HG03025 (cell line): ENCODE data around the gene RAD51B.
"Not testable (repeated sequence)": the region's sequence is repeated elsewhere in the genome, so short reads cannot be mapped to it uniquely, and the experiment has no call there.

ENCODE experiments used
- ATAC-seq: cut with Tn5 transposase; IDR thresholded peaks from one replicate; pipeline ENCODE4 v1.9.1; 2021; ENCODE audit warnings: mild to moderate bottlenecking, moderate library complexity; ENCODE audit not compliant: unreplicated experiment, low FRiP score

Gene RAD51B

DNA sequence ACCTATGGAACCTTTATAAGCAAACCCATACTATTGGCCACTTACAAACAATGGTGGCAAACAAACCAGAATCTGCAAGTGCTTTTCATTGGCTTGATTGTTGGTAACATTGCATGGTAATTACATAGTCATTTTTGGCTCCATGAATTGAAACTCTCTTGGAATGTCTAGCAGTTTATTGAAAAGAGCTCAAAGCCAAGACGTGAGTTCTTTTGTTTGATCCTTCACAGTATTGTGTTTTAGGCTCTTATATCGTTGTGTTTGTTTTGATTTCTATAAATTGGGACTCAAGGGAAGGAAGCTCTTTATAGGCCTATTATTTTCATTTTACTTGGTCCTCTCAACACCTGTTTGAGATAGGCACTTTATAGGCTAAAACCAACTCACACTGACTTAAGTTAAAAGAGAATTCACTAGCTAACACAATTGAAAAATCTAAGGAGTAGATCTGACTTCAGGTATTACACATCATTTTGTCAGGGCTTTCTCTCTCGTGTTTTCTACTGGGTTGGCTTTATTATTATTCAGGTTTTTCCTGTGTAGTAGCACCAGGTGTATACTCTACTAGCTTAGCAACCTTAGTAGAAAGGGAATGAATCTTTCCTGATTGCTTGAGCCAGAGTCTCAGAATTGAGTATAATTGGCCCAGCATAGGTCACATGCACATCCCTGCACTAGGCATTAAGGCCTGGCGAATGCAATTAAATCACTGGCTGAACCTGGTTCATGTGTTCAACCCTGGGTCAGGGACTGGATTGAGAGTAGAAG is 341.4 kb downstream of the RAD51B start:
- ATAC-seq = no peak

DNA sequence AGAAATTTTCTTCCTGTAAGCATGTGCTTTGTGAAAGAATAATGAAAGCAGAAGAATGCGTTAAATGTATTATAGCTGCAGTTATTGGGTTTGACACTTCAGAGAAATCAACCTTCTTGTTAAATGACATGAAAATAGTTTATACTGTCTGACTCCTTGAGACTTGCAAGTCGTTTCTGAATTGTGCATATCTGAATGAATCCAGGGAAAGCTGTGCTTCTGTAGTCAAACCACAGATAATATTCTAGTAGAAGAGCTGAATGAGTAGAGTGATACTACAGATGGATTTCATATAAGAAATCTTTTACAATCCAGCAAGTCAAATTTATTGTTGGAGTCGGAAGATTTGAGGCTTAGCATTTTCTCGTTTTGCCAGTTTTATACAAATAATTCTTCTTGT is 343.3 kb downstream of the RAD51B start:
- ATAC-seq = no peak

DNA sequence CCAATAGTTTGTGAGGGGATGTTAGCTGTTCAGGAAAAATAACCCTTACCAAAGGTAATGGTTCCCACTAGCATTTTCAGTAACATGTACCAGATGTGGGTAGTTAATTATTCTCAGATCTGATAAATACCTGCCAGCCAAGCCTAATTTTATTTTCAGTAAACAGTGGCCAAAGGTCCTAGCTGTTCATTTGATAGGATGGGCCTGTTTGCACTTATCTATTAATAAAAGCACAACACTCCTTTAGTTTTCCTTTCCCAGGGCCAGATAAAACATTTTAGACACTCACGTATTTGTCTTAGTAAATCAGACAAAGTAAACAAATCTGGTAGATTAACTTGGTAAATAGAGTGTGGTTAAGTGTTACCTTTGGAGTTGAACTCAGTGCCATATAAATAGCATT is 345.1 kb downstream of the RAD51B start:
- no peak for ATAC-seq

DNA sequence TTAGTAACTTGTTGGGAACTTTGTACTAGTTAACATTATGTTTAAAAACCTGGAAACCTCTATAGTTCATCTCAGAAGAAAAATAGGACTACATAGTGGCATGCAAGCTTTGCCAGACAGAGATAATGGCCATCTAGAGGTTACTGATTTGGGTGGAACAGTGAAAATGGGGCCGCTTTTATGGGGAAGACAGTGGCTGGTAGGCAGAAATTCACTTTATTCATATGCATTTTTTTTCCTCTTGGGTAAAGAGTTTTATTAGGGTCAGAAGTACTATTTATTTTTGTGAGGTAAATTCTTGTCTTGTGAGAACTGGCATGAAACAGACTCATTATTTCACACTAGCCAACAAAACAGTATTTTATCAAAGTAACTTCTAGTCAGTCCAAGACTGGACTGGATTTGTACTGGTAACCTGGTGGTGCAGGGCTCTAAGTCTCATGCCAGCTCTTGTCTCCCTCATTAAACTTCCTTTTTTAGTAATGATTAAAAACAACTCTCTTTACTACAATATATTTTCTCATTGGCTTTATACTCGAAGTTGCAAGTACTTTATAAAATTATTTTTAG is 345.8 kb downstream of the RAD51B start:
- ATAC-seq = no peak

DNA sequence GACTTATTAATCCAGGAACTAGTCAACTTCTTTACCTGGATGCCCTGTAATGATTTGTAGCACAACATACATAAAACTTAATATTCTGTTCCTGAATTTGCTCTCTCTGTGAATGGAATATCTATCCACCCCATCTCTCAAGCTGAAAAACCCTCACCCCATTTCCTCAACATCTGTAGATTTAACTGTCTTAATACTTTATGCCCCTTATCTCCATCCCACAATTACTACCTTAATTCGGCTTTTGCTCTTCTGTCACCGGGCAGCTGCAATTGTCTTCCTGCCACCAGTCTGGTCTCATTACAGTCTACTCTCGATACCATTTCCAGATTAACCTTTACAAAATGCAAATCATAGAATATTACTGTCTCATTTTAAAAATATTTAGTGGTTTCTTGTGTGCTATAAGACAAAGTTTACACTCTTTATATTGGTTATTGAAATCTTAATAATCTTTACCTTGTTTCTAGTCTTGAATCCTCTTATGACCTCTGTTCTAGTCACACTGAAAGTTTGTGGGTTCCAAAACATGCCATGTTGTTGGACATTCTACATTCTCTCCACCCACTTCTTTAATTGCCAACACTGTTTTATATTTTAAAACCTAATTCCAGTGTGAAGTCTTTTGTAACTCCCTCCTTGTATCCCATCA is 347.3 kb downstream of the RAD51B start:
- no peak for ATAC-seq

DNA sequence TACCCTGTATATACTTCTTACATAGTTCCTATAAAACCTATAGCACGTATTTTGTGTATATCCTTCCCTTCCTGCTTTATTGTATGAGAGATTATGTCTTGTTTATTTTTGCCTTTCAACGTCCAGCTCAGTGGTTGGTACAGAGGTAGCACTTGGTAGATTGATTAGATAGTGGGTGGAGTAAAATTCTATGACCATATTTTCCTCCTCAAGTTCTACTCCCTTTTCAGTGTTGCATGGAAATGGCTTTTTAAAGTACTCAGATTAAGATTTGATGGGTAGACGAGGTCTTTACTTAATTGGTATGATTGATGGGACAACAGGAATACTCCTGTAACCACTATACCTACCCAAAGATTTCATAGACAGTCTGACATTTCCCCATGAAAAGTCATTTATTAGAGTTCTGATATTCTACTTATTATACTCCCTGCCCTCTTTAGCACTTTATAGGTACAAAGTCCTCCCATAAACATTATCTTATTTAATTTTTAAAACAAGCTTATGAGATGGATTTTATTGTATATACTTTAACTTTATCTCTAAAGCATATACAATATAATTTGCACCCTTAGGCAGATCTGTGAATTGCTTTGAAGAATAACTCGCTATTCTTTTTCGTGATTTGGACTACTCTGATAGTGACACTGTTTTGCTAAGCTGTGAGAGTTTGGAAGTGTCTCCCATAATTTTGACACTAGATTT is 348.0 kb downstream of the RAD51B start:
- ATAC-seq = no peak

DNA sequence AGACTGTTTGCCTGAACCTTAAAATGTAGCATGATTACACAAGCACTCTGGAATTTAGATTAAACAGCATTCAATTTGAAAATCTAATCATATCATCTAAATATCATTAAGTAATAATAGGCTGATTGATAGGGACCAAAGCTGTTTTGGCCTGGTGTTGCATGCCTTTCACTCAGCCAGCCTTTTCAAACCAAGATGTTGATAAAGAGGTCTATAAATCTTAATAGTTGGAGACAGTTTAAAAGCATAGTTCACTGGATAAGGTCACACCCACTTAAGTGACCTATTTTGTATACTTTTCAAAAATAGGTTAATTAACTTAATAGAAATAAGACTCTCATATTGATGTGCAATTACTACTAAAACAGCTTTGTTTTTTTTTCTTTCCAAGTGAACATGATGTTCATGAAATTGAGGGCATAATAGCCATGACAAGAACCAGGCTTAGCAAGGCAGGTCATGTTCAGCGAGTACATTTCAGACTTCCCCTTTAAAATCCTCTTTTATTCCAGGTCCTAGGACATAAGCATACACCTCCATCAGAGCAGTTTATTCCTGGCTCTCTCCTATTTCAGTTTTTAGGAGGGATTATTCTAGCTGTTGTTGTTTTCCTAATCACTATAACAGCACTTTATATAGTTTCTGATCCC is 349.0 kb downstream of the RAD51B start:
- ATAC-seq = no peak

DNA sequence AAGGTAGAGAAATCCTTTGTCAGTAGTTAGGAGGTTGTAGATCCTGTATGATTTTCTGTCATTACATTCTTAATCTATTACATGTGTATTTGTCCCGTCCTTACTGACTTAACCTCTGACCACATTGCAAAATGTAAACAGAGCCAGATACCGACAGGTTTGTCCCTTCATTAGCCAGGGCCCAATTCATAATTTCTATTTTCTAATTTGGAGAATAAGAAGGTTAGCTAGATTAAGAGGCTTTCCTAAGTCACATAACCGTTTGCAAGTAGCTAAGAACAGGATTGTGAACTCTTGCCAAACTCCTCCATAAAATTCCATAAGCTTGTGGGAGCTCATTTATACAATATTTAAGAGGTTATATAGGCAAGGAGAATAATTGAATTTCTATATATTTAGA is 352.6 kb downstream of the RAD51B start:
- no peak for ATAC-seq

DNA sequence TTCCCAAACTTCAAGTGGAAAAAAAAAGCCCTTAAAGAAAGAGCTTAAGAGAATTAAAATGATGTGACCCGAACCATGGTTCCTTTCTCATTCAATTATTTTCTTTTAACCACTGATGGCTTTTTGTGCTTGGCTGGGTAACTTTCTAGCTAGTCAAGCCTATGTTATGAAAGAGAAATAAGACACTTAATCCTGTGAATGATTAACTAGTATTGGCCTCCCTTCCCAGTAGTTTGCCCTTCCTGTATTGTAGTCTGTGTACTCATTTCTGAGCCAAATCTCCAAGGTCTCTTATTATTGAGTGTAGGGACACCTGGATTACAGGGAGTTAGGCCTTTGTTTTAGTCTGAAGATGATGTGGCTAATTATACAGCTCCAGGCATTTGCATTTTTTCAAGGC is 353.0 kb downstream of the RAD51B start:
- no peak for ATAC-seq

DNA sequence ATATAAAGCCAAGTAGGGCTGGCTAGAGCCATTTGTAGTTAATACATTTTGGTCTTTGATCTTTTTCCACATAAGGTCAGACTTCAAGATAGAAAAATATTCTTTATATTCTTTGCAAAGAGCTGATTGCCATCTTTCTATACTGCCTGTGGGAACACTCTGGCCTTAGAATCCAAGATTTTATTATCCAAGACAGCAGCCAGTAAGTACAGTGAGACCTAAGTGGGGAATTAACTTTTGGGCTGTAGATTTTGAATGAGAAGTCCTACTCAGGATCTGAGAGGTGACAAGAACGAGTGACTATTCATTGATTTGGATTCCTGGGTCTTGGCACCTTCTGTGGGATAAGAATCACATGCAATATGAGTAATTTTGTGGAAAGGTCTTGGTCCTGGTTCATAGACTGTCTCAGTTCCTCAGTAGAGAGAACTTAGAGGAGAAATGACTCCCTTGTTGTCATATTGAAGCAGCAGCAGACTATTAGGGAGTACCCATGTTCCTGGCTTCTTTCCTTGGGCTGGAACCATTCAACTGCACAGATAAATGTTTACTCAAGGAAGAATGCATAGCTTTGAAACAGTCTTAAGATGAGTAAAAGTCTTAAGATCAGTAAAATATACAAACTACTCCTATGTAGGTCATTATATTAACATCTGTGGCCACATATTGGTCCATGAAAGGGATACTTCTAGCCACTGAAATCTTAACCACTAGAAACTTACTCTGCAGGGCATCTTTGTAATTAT is 353.8 kb downstream of the RAD51B start:
- no peak for ATAC-seq

DNA sequence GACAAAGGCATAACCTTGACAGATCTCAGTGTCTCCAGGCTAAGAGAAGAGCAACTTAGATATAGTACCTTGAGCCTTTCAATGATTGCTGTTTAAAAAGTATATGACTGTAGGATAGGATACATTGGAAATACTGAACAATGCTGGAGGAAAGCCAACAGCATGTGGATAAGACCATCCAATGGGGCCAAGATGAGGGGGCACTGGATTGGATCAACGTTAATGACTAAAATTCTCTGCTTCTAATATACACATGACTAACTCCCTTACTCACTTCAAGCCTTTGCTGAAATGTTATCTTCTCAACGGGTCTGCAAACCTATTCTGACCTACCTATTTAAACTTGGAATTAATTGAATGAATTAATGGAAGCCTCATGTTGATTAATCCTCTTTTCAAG is 354.9 kb downstream of the RAD51B start:
- no peak for ATAC-seq

DNA sequence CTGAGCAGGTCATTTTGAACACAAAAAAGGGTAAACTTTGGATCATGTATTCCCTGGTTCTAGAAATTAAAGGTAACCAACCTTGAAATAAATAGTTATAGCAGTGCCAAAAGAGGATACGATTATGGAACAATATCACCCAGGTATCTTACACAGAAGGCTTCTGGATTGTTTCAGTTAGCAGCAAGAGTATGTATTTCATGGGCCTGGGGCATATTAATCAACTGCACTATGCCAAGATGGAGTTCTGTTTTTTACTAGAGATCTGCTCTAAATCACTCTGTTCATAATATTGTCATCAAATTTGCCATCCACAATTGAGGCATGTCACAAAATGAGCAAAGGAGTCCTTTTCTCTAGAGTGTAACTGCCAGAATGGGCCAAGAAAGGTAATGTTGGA is 357.1 kb downstream of the RAD51B start:
- ATAC-seq = no peak

DNA sequence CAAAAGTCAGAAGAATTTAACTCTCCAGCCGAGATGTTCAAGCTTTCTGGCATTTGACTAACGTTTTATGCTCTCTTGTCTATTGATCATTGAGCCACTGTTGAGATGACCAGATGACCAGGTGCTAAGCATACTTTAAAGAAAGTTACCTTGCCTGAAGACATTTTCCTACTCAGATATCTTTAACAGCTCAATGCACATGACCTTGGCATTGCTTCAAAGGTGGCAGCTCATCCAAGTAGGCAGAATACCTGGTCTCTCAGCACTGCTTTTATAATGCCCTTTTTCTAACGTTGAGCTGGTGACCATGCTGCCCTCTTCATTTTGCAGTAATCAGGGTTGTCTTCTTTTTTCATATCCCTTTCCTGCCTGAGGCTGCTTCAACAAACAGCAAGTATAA is 358.1 kb downstream of the RAD51B start:
- no peak for ATAC-seq

DNA sequence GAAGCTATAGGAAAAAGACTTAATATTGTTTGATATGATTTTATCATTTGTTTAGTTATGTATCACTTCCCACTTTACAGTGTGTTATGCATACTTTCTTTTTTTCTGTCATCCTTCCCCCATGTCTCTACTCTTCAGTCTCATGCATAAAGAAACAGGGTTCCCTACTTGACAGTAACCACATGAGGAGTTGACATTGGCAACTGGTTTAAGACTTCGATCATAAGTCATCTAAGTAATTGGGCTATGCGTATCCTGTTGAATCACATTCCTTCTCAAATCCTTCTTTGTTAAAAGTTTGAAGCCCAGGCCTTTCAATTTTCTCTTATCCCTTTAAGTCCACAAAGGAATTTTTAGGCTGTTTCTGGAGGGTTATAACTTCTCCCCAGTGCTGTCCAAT is 358.7 kb downstream of the RAD51B start:
- no peak for ATAC-seq

DNA sequence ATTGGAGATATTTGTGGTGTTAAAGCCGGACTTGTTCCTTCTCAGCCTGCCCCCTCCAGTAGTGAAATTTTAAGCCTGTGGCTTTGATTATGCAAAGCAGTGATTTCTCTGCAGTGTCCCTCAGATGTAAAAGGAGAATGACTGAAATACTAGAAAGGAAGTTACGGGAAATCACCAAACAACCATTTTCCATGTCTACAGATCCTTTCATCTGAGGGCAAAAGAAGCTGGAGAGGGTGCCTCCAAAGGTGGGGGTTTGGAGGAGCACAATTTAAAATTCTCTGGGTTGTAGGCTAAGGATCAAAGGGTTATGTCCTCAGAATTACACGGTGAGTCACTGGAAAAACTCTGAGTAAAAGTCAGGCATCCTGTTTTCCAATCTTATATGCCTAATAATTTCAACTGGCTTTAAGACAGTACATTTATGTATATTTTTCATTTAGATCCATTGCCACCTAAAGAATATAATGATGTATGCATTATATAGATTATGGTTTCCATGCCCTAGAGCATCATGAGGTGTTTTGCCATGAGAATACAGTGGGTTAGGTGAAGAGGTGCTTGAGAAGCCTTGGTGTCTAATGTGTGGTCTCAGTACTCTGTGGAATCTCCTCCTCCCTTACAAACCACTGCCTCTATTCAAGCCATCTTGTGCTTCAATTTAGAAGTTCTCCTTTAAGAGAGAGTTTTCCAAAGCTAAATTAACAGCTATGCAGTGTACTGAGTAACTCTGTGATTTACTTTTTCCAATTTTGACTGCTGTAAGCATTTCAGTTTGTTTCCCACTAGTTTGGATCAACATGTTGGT is 362.1 kb downstream of the RAD51B start:
- no peak for ATAC-seq

DNA sequence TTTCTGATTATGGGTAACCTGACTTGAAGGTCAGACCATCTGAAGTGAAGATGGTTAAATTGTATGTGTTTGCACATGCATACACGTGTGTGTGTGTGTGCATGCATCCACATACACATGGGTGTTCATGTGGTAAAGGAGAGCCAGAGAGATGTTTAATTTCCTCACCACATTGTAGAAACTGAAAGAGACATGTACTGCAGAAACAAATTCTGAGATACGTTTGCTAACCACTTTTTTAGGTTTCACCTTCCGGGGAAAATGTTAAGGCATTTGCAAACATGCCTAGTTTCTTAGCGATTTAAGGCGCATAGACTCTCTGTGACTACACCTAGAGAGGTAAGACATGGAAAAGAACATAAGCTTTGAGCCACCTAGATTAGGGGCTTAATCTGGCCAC is 362.9 kb downstream of the RAD51B start:
- no peak for ATAC-seq

DNA sequence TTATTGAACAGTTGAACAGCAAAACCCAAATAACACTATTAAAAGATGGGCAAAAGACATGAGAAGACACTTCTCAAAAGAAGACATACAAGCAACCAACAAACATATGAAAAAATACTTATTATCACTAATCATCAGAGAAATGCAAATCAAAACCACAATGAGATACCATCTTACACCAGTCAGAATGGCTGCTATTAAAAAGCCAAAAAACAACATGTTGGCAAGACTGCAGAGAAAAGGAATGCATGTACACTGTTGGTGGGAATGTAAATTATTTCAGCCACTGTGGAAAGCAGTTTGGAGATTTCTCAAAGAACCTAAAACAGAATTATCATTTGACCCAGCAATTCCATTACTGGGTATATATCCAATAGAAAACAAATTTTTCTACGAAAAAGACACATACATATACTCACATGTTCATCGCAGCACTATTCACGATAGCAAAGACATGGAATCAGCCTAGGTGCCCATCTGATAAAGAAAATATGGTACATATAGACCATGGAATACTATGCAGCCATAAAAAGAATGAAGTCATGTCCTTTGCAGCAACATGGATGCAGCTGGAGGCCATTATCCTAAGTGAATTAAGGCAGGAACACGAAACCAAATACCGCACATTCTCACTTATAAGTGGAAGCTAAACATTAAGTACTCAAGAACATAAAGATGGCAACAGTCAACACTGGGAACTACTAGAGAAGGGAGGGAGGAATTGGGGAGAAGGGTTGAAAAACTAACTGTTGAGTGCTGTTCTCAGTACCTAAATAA is 367.1 kb downstream of the RAD51B start:
- not testable (repeated sequence) for ATAC-seq

DNA sequence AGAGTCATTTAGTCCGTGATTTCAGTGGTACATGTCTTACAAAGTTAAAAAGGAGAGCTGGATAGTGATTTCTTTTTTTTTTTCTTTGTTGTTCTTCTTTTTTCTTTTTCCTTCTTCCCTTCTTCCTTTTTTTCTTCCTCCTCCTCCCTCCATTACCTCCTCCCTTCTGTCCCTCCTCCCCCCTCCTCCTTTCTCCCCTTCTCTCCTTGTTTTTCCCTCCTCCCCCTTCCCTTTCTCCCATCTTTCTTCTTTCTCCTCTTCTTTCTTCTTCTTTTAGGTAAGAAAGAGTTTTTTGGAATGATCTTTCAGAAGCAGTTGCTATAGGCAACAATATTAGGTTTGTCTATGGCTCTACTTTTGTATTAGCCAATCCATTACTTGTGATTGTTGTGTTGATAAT is 368.6 kb downstream of the RAD51B start:
- no peak for ATAC-seq

DNA sequence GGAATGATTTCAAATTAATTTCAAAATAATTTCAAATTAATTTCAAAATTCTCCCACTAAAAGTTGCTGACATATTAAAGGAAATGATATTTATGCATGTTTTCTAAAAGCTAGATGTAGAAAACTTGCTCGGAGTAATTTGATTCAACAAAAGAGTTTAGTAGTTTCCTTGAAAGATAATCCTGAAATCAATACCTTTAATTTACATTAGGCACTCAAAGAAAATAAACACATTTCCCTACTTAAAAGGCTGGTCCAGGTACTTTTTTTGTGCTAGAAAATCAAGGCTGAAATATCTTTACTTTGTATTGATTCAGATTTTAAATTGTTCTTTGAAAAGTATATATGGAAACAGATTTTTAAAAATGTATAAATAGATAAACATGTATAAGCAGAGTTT is 370.5 kb downstream of the RAD51B start:
- ATAC-seq = no peak
